Upper lobe of right lung (tissue), 1 donor: ENCODE data around the gene FYCO1. TPM values are rescaled to one million over a fixed set of nuclear protein-coding genes. Genes with fewer than 3 reads are reported as not detected.

ENCODE experiments used
- ATAC-seq: fragments of 200-7000 bp; cut with Tn5 transposase; one replicate; pipeline ENCODE4 v1.9.1; 2020; ENCODE audit warnings: mild to moderate bottlenecking, moderate library complexity
- DNase-seq: peaks from one replicate; pipeline ENCODE4 v3.0.0-alpha.2; 2020
- H3K27ac ChIP-seq: fragments of 200-600 bp; one replicate; pipeline ENCODE4 v1.8.0; 2022
- H3K27me3 ChIP-seq: fragments of 200-600 bp; one replicate; pipeline ENCODE4 v1.8.0; 2022; ENCODE audit warnings: mild to moderate bottlenecking
- H3K36me3 ChIP-seq: fragments of 200-600 bp; one replicate; pipeline ENCODE4 v1.8.0; 2022
- H3K4me1 ChIP-seq: fragments of 200-600 bp; one replicate; pipeline ENCODE4 v1.8.0; 2022
- H3K4me3 ChIP-seq: fragments of 200-600 bp; one replicate; pipeline ENCODE4 v1.8.0; 2022; ENCODE audit warnings: mild to moderate bottlenecking
- H3K9me3 ChIP-seq: fragments of 200-600 bp; one replicate; pipeline ENCODE4 v1.8.0; 2022
- CTCF ChIP-seq: fragments of 200-600 bp; IDR thresholded peaks from one replicate; pipeline ENCODE4 v1.8.0; 2022; ENCODE audit warnings: antibody characterized with exemption
- intact Hi-C: fragments of 100-400 bp; cut with DNase I; formaldehyde crosslinking; loops from one replicate; pipeline ENCODE4 v1.11.0; 2022
- total RNA-seq: library from RNA; stranded (reverse); fragmentation: NEBNext Ultra II Directional; extraction: Animal tissue kit (Norgen Biotek cat#: 25700); gene quantifications from one replicate; pipeline ENCODE4 v1.2.1, GENCODE V29; 2021
- donor health status: DM: no; HTN: yes; CAD: no; lungs with severe emphysema.

FYCO1 gene
- total RNA-seq, 1 donor from 2014 or later = 47.3 TPM

- TF ChIP-seq CTCF = no peak
- Histone ChIP-seq H3K9me3 (no peaks in the 10 kb centered on the region), H3K36me3 (peaks cover 39% of the 10 kb centered on the region), H3K27ac (peak overlapping the region; percentile 63), H3K4me3 (no peak overlapping the region), H3K4me1 (peaks cover 53% of the 10 kb centered on the region), H3K27me3 (no peaks in the 10 kb centered on the region)
- intact Hi-C loops = no loop called here
- DNase-seq (no peak), ATAC-seq (no peak)
Measured at GRCh38 chr3:45985532-45986302, 9.9 kb downstream of the FYCO1 start.

GRCh38 chr3:45984331-45985312 lies 11.0 kb downstream of the FYCO1 start:
- no peaks in the 10 kb centered on the region for H3K9me3 ChIP-seq
- DNase-seq (no peak), ATAC-seq (no peak)
- H3K4me3 ChIP-seq = no peak overlapping the region
- intact Hi-C loops = no loop called here
- H3K4me1 ChIP-seq = peaks cover 48% of the 10 kb centered on the region
- H3K36me3 ChIP-seq = peaks cover 49% of the 10 kb centered on the region
- TF ChIP-seq CTCF = no peak
- peak overlapping the region; percentile 63 for H3K27ac ChIP-seq
- H3K27me3 ChIP-seq = no peaks in the 10 kb centered on the region

GRCh38 chr3:45983770-45984169 lies 11.9 kb downstream of the FYCO1 start:
- ATAC-seq (no peak), DNase-seq (no peak)
- TF ChIP-seq CTCF = no peak
- peaks cover 39% of the 10 kb centered on the region for H3K4me1 ChIP-seq
- intact Hi-C loops = no loop called here
- H3K27me3 ChIP-seq = no peaks in the 10 kb centered on the region
- no peaks in the 10 kb centered on the region for H3K9me3 ChIP-seq
- no peak overlapping the region for H3K4me3 ChIP-seq
- H3K36me3 ChIP-seq = peaks cover 56% of the 10 kb centered on the region
- no peak overlapping the region for H3K27ac ChIP-seq

GRCh38 chr3:45981346-45982074 lies 14.1 kb downstream of the FYCO1 start:
- Histone ChIP-seq H3K9me3 (no peaks in the 10 kb centered on the region), H3K36me3 (peaks cover 62% of the 10 kb centered on the region), H3K4me3 (no peak overlapping the region), H3K4me1 (peaks cover 23% of the 10 kb centered on the region), H3K27me3 (no peaks in the 10 kb centered on the region), H3K27ac (no peak overlapping the region)
- ATAC-seq = no peak
- no peak for DNase-seq
- intact Hi-C loops = no loop called here
- no peak for TF ChIP-seq CTCF

- ATAC-seq (no peak), DNase-seq (no peak)
- H3K27me3 ChIP-seq = no peaks in the 10 kb centered on the region
- no peak overlapping the region for H3K27ac ChIP-seq
- H3K4me1 ChIP-seq = peaks cover 16% of the 10 kb centered on the region
- H3K4me3 ChIP-seq = no peak overlapping the region
- TF ChIP-seq CTCF = no peak
- no peaks in the 10 kb centered on the region for H3K9me3 ChIP-seq
- intact Hi-C loops = no loop called here
- peaks cover 62% of the 10 kb centered on the region for H3K36me3 ChIP-seq
Measured at GRCh38 chr3:45980819-45981218, 14.8 kb downstream of the FYCO1 start.
